IMR-90 (cell line): ENCODE data around the gene ZMAT2.
"Not testable (repeated sequence)": the region's sequence is repeated elsewhere in the genome, so short reads cannot be mapped to it uniquely, and the experiment has no call there.

Source experiments
- CTCF ChIP-seq: conservative IDR thresholded peaks from 2 replicates; pipeline ENCODE4 v1.5.1; 2012; ENCODE audit warnings: mild to moderate bottlenecking, low read depth, low read length, improper control_type of control experiment
- MAFK ChIP-seq: IDR thresholded peaks from 2 replicates; pipeline ENCODE4 v1.6.1; 2012; ENCODE audit warnings: low read depth, low read length, improper control_type of control experiment
- POLR2A ChIP-seq: IDR thresholded peaks from 2 replicates; pipeline ENCODE4 v1.6.1; 2012; ENCODE audit warnings: mild to moderate bottlenecking, low read depth, low read length
- USF2 ChIP-seq: fragments of 150-350 bp; IDR thresholded peaks from 2 replicates; pipeline ENCODE4 v1.6.1; 2017; ENCODE audit warnings: mild to moderate bottlenecking, antibody characterized with exemption, low read length, low read depth

GRCh38 chr5:140671035-140671434 is 29.2 kb upstream of the ZMAT2 start:
- TF ChIP-seq CTCF, POLR2A, USF2, MAFK: not testable (repeated sequence)
